Measurements from ENCODE around the gene NCF2. TPM values are rescaled to one million over a fixed set of nuclear protein-coding genes. Genes with fewer than 3 reads are reported as not detected.
"Not testable (repeated sequence)": the region's sequence is repeated elsewhere in the genome, so short reads cannot be mapped to it uniquely, and the experiment has no call there.

The NCF2 gene
- total and polyA plus RNA-seq, 2 donors (not counting 1 experiment from before 2014, with no cell fraction given) = 9.9 to 10.5 TPM

DNA sequence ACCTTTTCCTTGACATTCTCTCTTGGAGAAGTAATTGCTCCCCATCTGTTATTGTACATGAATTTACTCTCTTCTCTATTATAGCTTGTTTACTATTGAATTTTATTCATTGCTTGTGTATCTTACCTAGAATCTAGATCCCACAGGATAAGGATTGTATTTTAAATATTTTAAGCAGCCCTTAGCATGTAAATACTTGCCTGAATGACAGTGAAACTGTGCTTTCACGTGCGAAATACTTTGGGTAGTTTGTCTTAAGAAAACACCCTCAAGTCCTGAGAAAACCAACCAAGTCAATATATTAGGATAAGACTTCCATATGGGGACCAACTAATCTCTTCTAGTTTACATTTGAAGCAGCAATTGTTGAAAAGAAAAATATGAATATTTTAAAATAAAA lies 30.1 kb upstream of the NCF2 start:
- Histone ChIP-seq H3K4me2 (replicated peaks; ENCODE audit: low read depth, low read length, poor library complexity, severe bottlenecking) (no peak overlapping the region), H3K27me3 (replicated peaks in 1 of 4; ENCODE audit: control extremely low read depth in 1 of 4, control insufficient read depth in 3 of 4, insufficient read depth in 4 of 4, low read length in 3 of 4) (no peaks in the 10 kb centered on the region)

GRCh38 chr1:183619781-183620180 lies 29.5 kb upstream of the NCF2 start:
- Mint-ChIP-seq H3K9me3 (ENCODE audit: insufficient read depth) (no peaks in the 10 kb centered on the region), H3K27ac (no peak overlapping the region), H3K27me3 (peaks cover 2% of the 10 kb centered on the region), H3K4me1 (peaks cover 19% of the 10 kb centered on the region), H3K4me3 (no peak overlapping the region)
- ChIA-PET POLR2A (no interaction called here), CTCF (interaction anchor here (1.0 kb wide), 1 partner anchor 151 kb away, joined by 3 read pairs; no protein-coding TSS in a partner anchor)
- Histone ChIP-seq H3K4me3 (ENCODE audit: control extremely low read depth in 1 of 5, extremely low read depth in 1 of 5, insufficient read depth in 1 of 5, low read depth in 2 of 5, low read length in 4 of 5) (no peak overlapping the region), H3K27ac (ENCODE audit: low read length in 2 of 2) (no peak overlapping the region), H2AFZ (ENCODE audit: insufficient read depth, low read depth, low read length, poor library complexity, severe bottlenecking) (no peak overlapping the region), H4K20me1 (ENCODE audit: control insufficient read depth, insufficient read depth, low read length, poor library complexity, severe bottlenecking) (no peaks in the 10 kb centered on the region), H3K9ac (ENCODE audit: low read length) (no peak overlapping the region), H3K36me3 (replicated peaks in 1 of 2; ENCODE audit: control extremely low read depth in 1 of 2, control insufficient read depth in 1 of 2, extremely low read depth in 1 of 2, insufficient read depth in 2 of 2, low read length in 1 of 2) (peaks cover 2 to 3% of the 10 kb centered on the region in 2 experiments), H3K4me1 (ENCODE audit: control insufficient read depth in 2 of 2, insufficient read depth in 2 of 2, low read length in 2 of 2) (peaks cover 2 to 9% of the 10 kb centered on the region in 2 donors), H3K9me3 (ENCODE audit: control extremely low read depth in 1 of 3, control insufficient read depth in 2 of 3, insufficient read depth in 1 of 3, low read length in 2 of 3) (no peaks in the 10 kb centered on the region), H3K4me2 (replicated peaks; ENCODE audit: low read depth, low read length, poor library complexity, severe bottlenecking) (no peak overlapping the region), H3K27me3 (replicated peaks in 1 of 4; ENCODE audit: control extremely low read depth in 1 of 4, control insufficient read depth in 3 of 4, insufficient read depth in 4 of 4, low read length in 3 of 4) (no peaks in the 10 kb centered on the region), H3K79me2 (ENCODE audit: control insufficient read depth, insufficient read depth, low read length) (no peaks in the 10 kb centered on the region)
- WGBS (ENCODE audit: insufficient coverage) = no CpG with 5 or more reads among the region's 1 CpG
- TF ChIP-seq, protein P1, sequence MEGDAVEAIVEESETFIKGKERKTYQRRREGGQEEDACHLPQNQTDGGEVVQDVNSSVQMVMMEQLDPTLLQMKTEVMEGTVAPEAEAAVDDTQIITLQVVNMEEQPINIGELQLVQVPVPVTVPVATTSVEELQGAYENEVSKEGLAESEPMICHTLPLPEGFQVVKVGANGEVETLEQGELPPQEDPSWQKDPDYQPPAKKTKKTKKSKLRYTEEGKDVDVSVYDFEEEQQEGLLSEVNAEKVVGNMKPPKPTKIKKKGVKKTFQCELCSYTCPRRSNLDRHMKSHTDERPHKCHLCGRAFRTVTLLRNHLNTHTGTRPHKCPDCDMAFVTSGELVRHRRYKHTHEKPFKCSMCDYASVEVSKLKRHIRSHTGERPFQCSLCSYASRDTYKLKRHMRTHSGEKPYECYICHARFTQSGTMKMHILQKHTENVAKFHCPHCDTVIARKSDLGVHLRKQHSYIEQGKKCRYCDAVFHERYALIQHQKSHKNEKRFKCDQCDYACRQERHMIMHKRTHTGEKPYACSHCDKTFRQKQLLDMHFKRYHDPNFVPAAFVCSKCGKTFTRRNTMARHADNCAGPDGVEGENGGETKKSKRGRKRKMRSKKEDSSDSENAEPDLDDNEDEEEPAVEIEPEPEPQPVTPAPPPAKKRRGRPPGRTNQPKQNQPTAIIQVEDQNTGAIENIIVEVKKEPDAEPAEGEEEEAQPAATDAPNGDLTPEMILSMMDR (IDR thresholded peaks at IDR 0.05) = no peak
- no peak for TF ChIP-seq EZH2 (IDR thresholded peaks at IDR 0.05; ENCODE audit: borderline replicate concordance, insufficient read depth, low read depth, low read length, poor library complexity, severe bottlenecking)
- ATAC-seq (ENCODE audit: low read depth) (no peak), DNase-seq (no peak)
- intact Hi-C loops (cut with micrococcal nuclease) = loop anchor here (5.0 kb wide), 2 partner anchors 97 to 657 kb away; no protein-coding TSS in a partner anchor

More for the DNA sequence above, 30.1 kb upstream of the NCF2 start:
- no peak for ATAC-seq (ENCODE audit: low read depth)
- H3K9me3 ChIP-seq (ENCODE audit: control extremely low read depth in 1 of 3, control insufficient read depth in 2 of 3, insufficient read depth in 1 of 3, low read length in 2 of 3) = no peaks in the 10 kb centered on the region
- CTCF ChIA-PET = interaction anchor here (1.0 kb wide), 1 partner anchor 151 kb away, joined by 3 read pairs; no protein-coding TSS in a partner anchor
- no peaks in the 10 kb centered on the region for H4K20me1 ChIP-seq (ENCODE audit: control insufficient read depth, insufficient read depth, low read length, poor library complexity, severe bottlenecking)
- H3K9ac ChIP-seq (ENCODE audit: low read length) = no peak overlapping the region
- H3K9me3 Mint-ChIP-seq (ENCODE audit: insufficient read depth) = no peaks in the 10 kb centered on the region
- no peak for DNase-seq
- H3K4me3 Mint-ChIP-seq = no peak overlapping the region
- no peak for TF ChIP-seq EZH2 (IDR thresholded peaks at IDR 0.05; ENCODE audit: borderline replicate concordance, insufficient read depth, low read depth, low read length, poor library complexity, severe bottlenecking)
- TF ChIP-seq, protein P1 (IDR thresholded peaks at IDR 0.05) = no peak
- no peak overlapping the region for H2AFZ ChIP-seq (ENCODE audit: insufficient read depth, low read depth, low read length, poor library complexity, severe bottlenecking)
- intact Hi-C loops (cut with micrococcal nuclease) = loop anchor here (5.0 kb wide), 2 partner anchors 98 to 658 kb away; no protein-coding TSS in a partner anchor
- no peaks in the 10 kb centered on the region for H3K79me2 ChIP-seq (ENCODE audit: control insufficient read depth, insufficient read depth, low read length)
- H3K4me1 Mint-ChIP-seq = peaks cover 19% of the 10 kb centered on the region
- H3K4me3 ChIP-seq (ENCODE audit: control extremely low read depth in 1 of 5, extremely low read depth in 1 of 5, insufficient read depth in 1 of 5, low read depth in 2 of 5, low read length in 4 of 5) = no peak overlapping the region
- no peak overlapping the region for H3K27ac Mint-ChIP-seq
- POLR2A ChIA-PET = no interaction called here
- peaks cover 2 to 8% of the 10 kb centered on the region in 2 experiments for H3K36me3 ChIP-seq (replicated peaks in 1 of 2; ENCODE audit: control extremely low read depth in 1 of 2, control insufficient read depth in 1 of 2, extremely low read depth in 1 of 2, insufficient read depth in 2 of 2, low read length in 1 of 2)
- H3K4me1 ChIP-seq (ENCODE audit: control insufficient read depth in 2 of 2, insufficient read depth in 2 of 2, low read length in 2 of 2) = peaks cover 2 to 9% of the 10 kb centered on the region in 2 donors
- no peaks in the 10 kb centered on the region for H3K27me3 Mint-ChIP-seq
- WGBS (ENCODE audit: insufficient coverage) = no CpG with 5 or more reads among the region's 2 CpGs
- H3K27ac ChIP-seq (ENCODE audit: low read length in 2 of 2) = no peak overlapping the region

GRCh38 chr1:183618202-183618601 lies 27.9 kb upstream of the NCF2 start:
- 100% methylated on average over 1 of the region's 5 CpGs for WGBS (ENCODE audit: insufficient coverage)
- H3K36me3 ChIP-seq (replicated peaks in 1 of 2; ENCODE audit: control extremely low read depth in 1 of 2, control insufficient read depth in 1 of 2, extremely low read depth in 1 of 2, insufficient read depth in 2 of 2, low read length in 1 of 2); DNase-seq; H3K27ac Mint-ChIP-seq; CTCF ChIA-PET; H3K79me2 ChIP-seq (ENCODE audit: control insufficient read depth, insufficient read depth, low read length); H3K4me3 ChIP-seq (ENCODE audit: control extremely low read depth in 1 of 5, extremely low read depth in 1 of 5, insufficient read depth in 1 of 5, low read depth in 2 of 5, low read length in 4 of 5); H3K27me3 Mint-ChIP-seq; POLR2A ChIA-PET; H2AFZ ChIP-seq (ENCODE audit: insufficient read depth, low read depth, low read length, poor library complexity, severe bottlenecking); H4K20me1 ChIP-seq (ENCODE audit: control insufficient read depth, insufficient read depth, low read length, poor library complexity, severe bottlenecking); H3K9me3 ChIP-seq (ENCODE audit: control extremely low read depth in 1 of 3, control insufficient read depth in 2 of 3, insufficient read depth in 1 of 3, low read length in 2 of 3); H3K27me3 ChIP-seq (replicated peaks in 1 of 4; ENCODE audit: control extremely low read depth in 1 of 4, control insufficient read depth in 3 of 4, insufficient read depth in 4 of 4, low read length in 3 of 4); H3K4me1 ChIP-seq (ENCODE audit: control insufficient read depth in 2 of 2, insufficient read depth in 2 of 2, low read length in 2 of 2); ATAC-seq (ENCODE audit: low read depth); H3K4me2 ChIP-seq (replicated peaks; ENCODE audit: low read depth, low read length, poor library complexity, severe bottlenecking); H3K27ac ChIP-seq (ENCODE audit: low read length in 2 of 2); H3K9ac ChIP-seq (ENCODE audit: low read length); intact Hi-C loops (cut with micrococcal nuclease); H3K4me3 Mint-ChIP-seq; H3K9me3 Mint-ChIP-seq (ENCODE audit: insufficient read depth): not testable (repeated sequence)
- H3K4me1 Mint-ChIP-seq = peaks cover 16% of the 10 kb centered on the region

Measured in B cell (primary cell).